ENCODE results near the gene NFIX. TPM values are rescaled to one million over a fixed set of nuclear protein-coding genes. Genes with fewer than 3 reads are reported as not detected.

Gene NFIX
- total RNA-seq, 1 donor from 2014 or later: not detected

- no peak for DNase-seq (ENCODE audit: low read depth)
- no peak overlapping the region for H3K4me3 ChIP-seq (ENCODE audit: low read depth, low read length)
- TF ChIP-seq CTCF (conservative IDR thresholded peaks at IDR 0.05; ENCODE audit: low read depth, low read length): no peak
Measured at GRCh38 chr19:13132471-13133180, 137.4 kb downstream of the NFIX start.

DNA sequence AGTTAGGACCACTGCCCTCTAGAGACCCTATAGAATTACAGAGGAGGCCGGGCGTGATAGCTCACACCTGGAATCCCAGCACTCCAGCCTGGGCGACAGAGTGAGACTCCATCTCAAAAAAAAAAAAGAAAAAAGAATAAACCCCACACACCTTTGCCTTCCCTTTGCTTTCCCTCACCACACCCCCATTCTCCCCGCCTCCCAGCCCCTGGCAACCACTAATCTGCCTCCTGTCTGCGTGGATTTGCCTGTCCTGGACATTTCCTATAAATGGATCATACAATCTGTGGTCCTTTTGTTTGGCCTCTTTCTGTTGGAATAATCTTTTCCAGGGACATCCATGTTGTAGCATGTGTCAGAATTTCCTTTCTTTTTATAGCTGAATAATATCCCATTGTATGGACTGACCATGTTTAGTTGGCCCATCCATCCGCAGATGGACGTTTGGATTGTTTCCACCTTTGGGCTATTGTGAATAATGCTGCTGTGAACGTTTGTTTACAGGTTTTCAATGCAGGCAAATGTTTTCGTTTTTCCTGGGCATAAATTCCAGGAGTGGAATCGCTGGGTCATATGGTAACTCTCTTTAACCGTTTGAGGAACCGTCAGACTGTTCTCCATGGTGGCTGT is 138.1 kb downstream of the NFIX start:
- H3K4me3 ChIP-seq (ENCODE audit: low read depth, low read length): no peak overlapping the region
- TF ChIP-seq CTCF (conservative IDR thresholded peaks at IDR 0.05; ENCODE audit: low read depth, low read length): no peak
- no peak for DNase-seq (ENCODE audit: low read depth)

GRCh38 chr19:13134626-13135025 is 139.4 kb downstream of the NFIX start:
- no peak overlapping the region for H3K4me3 ChIP-seq (ENCODE audit: low read depth, low read length)
- no peak for TF ChIP-seq CTCF (conservative IDR thresholded peaks at IDR 0.05; ENCODE audit: low read depth, low read length)
- DNase-seq (ENCODE audit: low read depth): no peak

DNA sequence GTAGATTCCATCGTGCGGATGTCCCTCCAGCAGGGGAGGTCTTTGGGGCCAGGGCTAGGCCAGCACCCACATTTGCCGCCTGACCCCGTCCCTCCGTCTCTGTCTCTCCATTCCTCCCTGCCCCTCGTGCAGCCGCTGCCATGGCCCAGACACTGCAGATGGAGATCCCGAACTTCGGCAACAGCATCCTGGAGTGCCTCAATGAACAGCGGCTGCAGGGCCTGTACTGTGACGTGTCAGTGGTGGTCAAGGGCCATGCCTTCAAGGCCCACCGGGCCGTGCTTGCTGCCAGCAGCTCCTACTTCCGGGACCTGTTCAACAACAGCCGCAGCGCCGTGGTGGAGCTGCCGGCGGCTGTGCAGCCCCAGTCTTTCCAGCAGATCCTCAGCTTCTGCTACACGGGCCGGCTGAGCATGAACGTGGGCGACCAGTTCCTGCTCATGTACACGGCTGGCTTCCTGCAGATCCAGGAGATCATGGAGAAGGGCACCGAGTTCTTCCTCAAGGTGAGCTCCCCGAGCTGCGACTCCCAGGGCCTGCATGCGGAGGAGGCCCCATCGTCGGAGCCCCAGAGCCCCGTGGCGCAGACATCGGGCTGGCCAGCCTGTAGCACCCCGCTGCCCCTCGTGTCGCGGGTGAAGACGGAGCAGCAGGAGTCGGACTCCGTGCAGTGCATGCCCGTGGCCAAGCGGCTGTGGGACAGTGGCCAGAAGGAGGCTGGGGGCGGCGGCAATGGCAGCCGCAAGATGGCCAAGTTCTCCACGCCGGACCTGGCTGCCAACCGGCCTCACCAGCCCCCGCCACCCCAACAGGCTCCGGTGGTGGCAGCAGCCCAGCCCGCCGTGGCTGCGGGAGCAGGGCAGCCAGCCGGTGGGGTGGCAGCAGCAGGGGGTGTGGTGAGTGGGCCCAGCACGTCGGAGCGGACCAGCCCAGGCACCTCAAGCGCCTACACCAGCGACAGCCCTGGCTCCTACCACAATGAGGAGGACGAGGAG is 140.1 kb downstream of the NFIX start:
- no peak overlapping the region for H3K4me3 ChIP-seq (ENCODE audit: low read depth, low read length)
- no peak for DNase-seq (ENCODE audit: low read depth)
- no peak for TF ChIP-seq CTCF (conservative IDR thresholded peaks at IDR 0.05; ENCODE audit: low read depth, low read length)

GRCh38 chr19:13137290-13137794 is 142.1 kb downstream of the NFIX start:
- DNase-seq (ENCODE audit: low read depth): no peak
- no peak for TF ChIP-seq CTCF (conservative IDR thresholded peaks at IDR 0.05; ENCODE audit: low read depth, low read length)
- no peak overlapping the region for H3K4me3 ChIP-seq (ENCODE audit: low read depth, low read length)

- no peak overlapping the region for H3K4me3 ChIP-seq (ENCODE audit: low read depth, low read length)
- no peak for TF ChIP-seq CTCF (conservative IDR thresholded peaks at IDR 0.05; ENCODE audit: low read depth, low read length)
- DNase-seq (ENCODE audit: low read depth): no peak
Measured at GRCh38 chr19:13138171-13138915, 143.1 kb downstream of the NFIX start.
